Measurements from ENCODE around the gene NDFIP1. TPM values are rescaled to one million over a fixed set of nuclear protein-coding genes. Genes with fewer than 3 reads are reported as not detected.

NDFIP1 gene
- total RNA-seq, 1 experiment from 2014 or later, result 37.8 TPM

DNA sequence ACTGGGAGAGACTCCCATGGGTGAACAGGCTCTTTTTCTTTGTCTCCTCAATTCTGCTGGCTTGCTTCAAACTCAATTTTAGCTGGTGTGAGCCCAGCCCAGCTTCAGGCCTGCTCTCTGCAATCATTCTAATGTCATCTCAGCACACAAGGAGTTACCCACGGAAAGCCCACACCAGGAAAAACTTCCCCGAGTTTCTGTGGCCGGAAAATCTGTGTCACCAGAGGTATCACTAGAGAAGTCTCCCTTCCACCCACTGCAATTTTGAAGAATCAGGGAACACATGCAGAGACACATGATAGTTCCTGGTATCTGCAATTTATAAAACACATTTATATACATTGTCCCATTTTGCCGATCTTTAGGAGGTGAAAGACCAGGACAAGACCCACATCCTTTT lies 13.5 kb upstream of the NDFIP1 start:
- Histone ChIP-seq H3K4me3 (replicated peaks in 1 of 2; ENCODE audit: low read depth in 1 of 2, low read length in 2 of 2) (0 out of 4 replicates have a peak overlapping the region, but pooled peaks of 1 of the 2 experiments have one; percentile 0), H3K9me3 (ENCODE audit: control insufficient read depth in 1 of 2, insufficient read depth in 1 of 2, low read depth in 1 of 2, low read length in 2 of 2) (no peaks in the 10 kb centered on the region), H3K9ac (ENCODE audit: low read length) (peak overlapping the region; percentile 35), H3K4me2 (ENCODE audit: low read length) (peak overlapping the region; percentile 70), H3K4me1 (ENCODE audit: control insufficient read depth in 1 of 2, insufficient read depth in 2 of 2, low read length in 2 of 2) (peaks cover 10 to 28% of the 10 kb centered on the region in 2 experiments), H3K27me3 (ENCODE audit: insufficient read depth, low read length) (no peaks in the 10 kb centered on the region), H2AFZ (ENCODE audit: low read depth, low read length, poor library complexity, severe bottlenecking) (peak overlapping the region; percentile 93), H3K36me3 (ENCODE audit: control insufficient read depth in 1 of 2, insufficient read depth in 2 of 2, low read length in 2 of 2) (no peaks in the 10 kb centered on the region), H3K27ac (ENCODE audit: low read depth, low read length) (peak overlapping the region; percentile 19; the same call in 1 of the 2 replicates), H3K79me2 (ENCODE audit: insufficient read depth, low read length) (no peaks in the 10 kb centered on the region), H3K9me2 (ENCODE audit: insufficient read depth) (no peaks in the 10 kb centered on the region), H4K20me1 (ENCODE audit: insufficient read depth) (no peaks in the 10 kb centered on the region)
- no peak for TF ChIP-seq JUND (IDR thresholded peaks at IDR 0.05)
- no peak for TF ChIP-seq POLR2A (IDR thresholded peaks at IDR 0.05; ENCODE audit: borderline replicate concordance, extremely low read depth, insufficient read depth, insufficient read length)
- TF ChIP-seq CEBPB (IDR thresholded peaks at IDR 0.05; ENCODE audit: low read depth), result no peak
- TF ChIP-seq RAD21 (IDR thresholded peaks at IDR 0.05; ENCODE audit: low read depth), result no peak
- TF ChIP-seq EGR1 (IDR thresholded peaks at IDR 0.05; ENCODE audit: low read depth), result no peak
- no peak for TF ChIP-seq ELF1 (IDR thresholded peaks at IDR 0.05; ENCODE audit: borderline replicate concordance, low read depth)
- TF ChIP-seq CBX3 (IDR thresholded peaks at IDR 0.05; ENCODE audit: low read depth), result no peak
- TF ChIP-seq, protein P1, sequence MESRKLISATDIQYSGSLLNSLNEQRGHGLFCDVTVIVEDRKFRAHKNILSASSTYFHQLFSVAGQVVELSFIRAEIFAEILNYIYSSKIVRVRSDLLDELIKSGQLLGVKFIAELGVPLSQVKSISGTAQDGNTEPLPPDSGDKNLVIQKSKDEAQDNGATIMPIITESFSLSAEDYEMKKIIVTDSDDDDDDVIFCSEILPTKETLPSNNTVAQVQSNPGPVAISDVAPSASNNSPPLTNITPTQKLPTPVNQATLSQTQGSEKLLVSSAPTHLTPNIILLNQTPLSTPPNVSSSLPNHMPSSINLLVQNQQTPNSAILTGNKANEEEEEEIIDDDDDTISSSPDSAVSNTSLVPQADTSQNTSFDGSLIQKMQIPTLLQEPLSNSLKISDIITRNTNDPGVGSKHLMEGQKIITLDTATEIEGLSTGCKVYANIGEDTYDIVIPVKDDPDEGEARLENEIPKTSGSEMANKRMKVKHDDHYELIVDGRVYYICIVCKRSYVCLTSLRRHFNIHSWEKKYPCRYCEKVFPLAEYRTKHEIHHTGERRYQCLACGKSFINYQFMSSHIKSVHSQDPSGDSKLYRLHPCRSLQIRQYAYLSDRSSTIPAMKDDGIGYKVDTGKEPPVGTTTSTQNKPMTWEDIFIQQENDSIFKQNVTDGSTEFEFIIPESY (IDR thresholded peaks at IDR 0.05; ENCODE audit: extremely low read depth, insufficient replicate concordance, low read length), result no peak
- no peak for TF ChIP-seq EZH2phosphoT487 (IDR thresholded peaks at IDR 0.05; ENCODE audit: borderline replicate concordance)
- TF ChIP-seq POLR2AphosphoS5 (IDR thresholded peaks at IDR 0.05; ENCODE audit: low read depth, low read length), result no peak
- TF ChIP-seq EZH2 (IDR thresholded peaks at IDR 0.05), result no peak
- TF ChIP-seq YY1 (IDR thresholded peaks at IDR 0.05; ENCODE audit: extremely low read depth, insufficient replicate concordance, low read depth, low read length), result no peak
- CTCF ChIA-PET, result interaction anchor here (1.2 kb wide), 1 partner anchor 83 kb away, joined by 3 read pairs; the partner anchor contains the start of gene GNPDA1
- intact Hi-C loops (cut with micrococcal nuclease), result no loop called here
- POLR2A ChIA-PET, result no interaction called here
- no peak for DNase-seq (ENCODE audit: low read depth, low spot score)
- RAD21 ChIA-PET (ENCODE audit: low non-redundant PET in 1 of 2, low total read pairs in 2 of 2, uncharacterized antibody in 2 of 2, unreplicated experiment in 2 of 2), result no interaction called here
- no TSS peak for BruUV-seq (replicated peaks)
- ATAC-seq, result peak; percentile 26; the same call in 1 of the 2 replicates

Data from HCT116 (cell line).